Measurements from ENCODE around the gene STK32C.
"Not testable (repeated sequence)": the region's sequence is repeated elsewhere in the genome, so short reads cannot be mapped to it uniquely, and the experiment has no call there.

The STK32C gene

GRCh38 chr10:132302421-132303310, 5.1 kb downstream of the STK32C start:
- no peak for DNase-seq (ENCODE audit: low read depth in 2 of 2)

DNA sequence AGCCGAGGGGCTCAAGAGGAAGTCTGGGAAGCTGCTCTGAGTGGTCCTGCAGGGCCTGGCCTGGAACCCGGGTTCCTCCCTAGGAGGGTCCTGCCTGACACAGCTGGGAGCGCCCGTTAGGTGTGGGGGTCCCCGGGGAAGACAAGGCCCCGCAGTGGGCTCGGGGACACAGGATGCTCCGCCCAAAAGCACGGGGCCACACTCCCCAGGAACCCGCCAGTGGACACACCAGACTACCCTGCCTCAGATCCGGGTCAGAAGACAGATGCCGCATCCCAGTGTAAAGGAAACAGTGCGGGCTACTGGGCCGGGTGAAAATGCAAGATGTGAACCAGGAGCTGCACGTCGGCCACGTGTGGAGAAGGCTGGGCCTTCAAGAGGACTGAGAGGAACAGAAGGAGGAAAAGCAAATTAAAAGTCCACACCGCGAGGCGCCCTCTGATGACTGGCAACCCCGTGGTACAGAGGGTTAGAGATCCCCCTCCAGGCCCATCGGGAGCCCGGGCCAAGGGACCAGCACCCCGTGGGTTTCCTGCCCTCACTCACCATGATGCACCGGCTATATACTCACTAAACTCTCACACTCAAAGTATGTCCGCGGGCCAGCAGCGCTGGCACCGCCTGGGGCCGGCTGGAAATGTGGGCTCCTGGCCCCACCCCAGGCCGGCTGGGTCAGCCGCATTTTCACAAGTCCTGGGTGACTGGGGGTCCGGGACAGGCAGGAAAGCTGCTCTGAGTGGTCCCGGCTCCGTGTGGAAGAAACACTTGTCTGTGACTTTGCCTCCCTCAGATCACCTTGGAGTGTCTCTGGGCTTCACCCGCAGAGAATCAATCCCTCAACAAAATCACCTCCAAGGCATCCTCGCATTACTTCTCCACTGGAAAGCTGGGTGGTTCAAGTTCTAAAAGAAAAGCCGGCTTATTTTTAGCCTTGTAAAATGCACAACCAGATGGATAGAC, 6.1 kb downstream of the STK32C start:
- no peak for DNase-seq (ENCODE audit: low read depth in 2 of 2)

GRCh38 chr10:132300582-132300981, 7.2 kb downstream of the STK32C start:
- DNase-seq (ENCODE audit: low read depth in 2 of 2): no peak

- no peak for DNase-seq (ENCODE audit: low read depth in 2 of 2)
These were observed 8.1 kb downstream of the STK32C start for GRCh38 chr10:132299371-132300336.

DNA sequence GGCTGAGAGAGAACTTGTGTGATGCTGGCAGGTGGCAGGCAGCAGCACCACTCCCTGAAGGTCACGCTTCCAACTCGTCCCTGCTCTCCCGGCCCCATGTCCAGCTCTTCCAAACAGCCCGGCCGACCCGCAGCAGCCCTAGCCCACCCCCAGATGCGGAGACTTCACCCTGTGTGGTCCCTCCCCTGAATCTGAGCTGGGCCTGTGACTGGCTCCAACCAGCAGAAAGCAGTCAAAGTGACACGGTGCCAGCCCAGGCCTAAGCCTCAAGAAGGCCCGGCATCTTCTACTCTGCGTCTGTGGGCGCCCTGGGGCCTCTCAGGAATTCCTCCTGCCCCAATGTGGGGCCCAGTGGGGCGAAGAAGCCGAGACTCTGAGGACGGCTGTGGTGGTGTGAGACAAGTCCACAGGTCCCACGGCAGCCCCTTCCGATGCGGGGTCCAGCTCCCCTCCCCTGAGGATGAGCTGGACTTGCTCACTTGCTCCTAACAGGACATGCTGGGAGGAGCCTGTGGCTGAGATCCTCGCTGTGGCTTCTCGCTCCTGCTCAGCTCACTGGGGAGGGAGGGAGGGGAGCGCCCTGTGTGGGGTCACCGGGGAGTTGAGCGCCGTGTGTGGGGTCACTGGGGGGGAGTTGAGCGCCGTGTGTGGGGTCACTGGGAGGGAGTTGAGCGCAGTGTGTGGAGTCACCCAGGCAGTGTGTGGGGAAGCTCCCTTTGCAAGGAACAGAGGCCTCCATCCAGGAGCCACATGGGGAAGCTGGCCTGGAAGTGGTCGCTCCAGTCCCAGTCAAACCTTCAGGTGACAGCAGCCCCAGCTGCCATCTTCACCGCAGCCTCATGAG, 9.5 kb downstream of the STK32C start:
- no peak for DNase-seq (ENCODE audit: low read depth in 2 of 2)

- DNase-seq (ENCODE audit: low read depth in 2 of 2): no peak
These were observed 10.2 kb downstream of the STK32C start for GRCh38 chr10:132297526-132297925.

GRCh38 chr10:132296666-132297443, 10.9 kb downstream of the STK32C start:
- no peak for DNase-seq (ENCODE audit: low read depth in 2 of 2)

DNA sequence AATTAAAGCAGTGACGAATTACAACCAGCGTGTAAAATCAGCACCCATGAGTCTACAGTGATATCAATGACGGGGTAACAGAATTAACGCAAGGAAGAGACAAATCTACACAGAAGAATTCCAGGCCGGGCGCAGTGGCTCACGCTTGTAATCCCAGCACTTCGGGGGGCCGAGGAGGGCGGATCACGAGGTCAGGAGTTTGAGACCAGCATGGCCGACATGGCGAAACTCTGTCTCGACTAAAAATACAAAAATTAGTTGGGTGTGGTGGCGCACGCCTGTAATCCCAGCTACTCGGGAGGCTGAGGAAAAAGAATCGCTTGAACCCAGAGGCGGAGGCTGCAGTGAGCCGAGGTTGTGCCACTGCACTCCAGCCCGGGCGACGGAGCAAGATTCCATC, 12.3 kb downstream of the STK32C start:
- not testable (repeated sequence) for DNase-seq (ENCODE audit: low read depth in 2 of 2)

- no peak for DNase-seq (ENCODE audit: low read depth in 2 of 2)
These were observed 13.0 kb downstream of the STK32C start for GRCh38 chr10:132294561-132295318.

DNA sequence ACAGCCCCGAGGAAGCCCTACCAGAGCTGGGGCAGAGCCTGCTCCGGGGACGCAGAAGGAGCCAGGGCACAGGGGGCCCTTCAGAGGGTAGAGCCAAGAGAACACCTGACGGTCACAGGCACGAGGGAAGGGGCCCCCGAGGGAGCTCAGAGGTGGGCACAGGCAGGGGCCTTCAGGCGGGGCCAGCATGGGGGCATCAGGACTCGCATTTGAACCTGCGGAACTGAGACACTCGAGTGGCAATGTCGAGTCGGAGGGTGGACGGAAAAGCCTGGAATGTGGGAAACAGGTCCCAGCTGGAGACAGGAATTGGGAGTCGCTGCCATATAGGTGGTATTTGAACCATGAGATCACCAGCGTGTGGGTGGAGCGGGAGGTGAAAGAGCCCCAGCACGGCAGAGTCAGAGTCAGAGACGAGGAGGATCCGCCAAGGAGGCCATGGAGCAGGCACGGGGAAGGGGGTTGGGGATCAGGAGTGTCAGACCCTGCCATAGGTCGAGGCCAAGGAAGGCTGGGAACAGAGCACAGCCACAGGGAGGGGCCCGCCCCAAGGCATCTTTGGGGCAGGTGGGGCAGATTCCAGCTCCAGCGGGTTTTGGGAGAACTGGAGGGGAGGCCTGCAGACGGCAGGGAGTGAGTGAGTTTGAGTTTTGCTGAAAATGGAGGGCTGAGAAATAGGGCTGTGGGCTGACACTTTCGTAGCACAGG, 13.8 kb downstream of the STK32C start:
- no peak for DNase-seq (ENCODE audit: low read depth in 2 of 2)

- no peak for DNase-seq (ENCODE audit: low read depth in 2 of 2)
These were observed 14.4 kb downstream of the STK32C start for GRCh38 chr10:132293201-132293812.

GRCh38 chr10:132292287-132293200, 15.2 kb downstream of the STK32C start:
- DNase-seq (ENCODE audit: low read depth in 2 of 2): no peak

DNA sequence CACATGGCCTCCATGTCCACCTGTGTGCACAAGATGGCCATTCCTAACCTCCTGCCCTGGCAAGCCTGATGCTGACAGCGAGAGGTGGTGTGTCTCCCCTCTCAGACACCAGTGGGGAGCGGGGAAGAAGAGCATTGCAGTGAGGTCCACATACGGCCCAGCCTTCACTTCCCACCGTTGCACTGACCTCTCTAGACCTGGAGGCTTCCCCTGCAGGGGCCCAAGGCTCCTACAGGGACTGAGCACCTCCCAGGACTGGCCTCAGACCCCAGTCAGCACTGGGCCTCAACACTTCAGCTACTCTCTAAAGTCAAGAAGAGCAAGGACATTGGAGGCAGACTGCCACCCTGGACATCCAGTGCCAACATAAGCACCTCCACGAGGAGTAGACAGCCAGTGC, 15.9 kb downstream of the STK32C start:
- no peak for DNase-seq (ENCODE audit: low read depth in 2 of 2)

- no peak for DNase-seq (ENCODE audit: low read depth in 2 of 2)
These were observed 17.1 kb downstream of the STK32C start for GRCh38 chr10:132290631-132291030.

- DNase-seq (ENCODE audit: low read depth in 2 of 2): no peak
These were observed 18.3 kb downstream of the STK32C start for GRCh38 chr10:132289439-132289838.

GRCh38 chr10:132283604-132284382, 24.0 kb downstream of the STK32C start:
- DNase-seq (ENCODE audit: low read depth in 2 of 2): no peak

All from stimulated activated CD4-positive, alpha-beta T cell treated with anti-CD3 and anti-CD28 coated beads, Interleukin-1b, Interleukin-23, amount 100 ng/mL, for 1 hour (primary cell).